HEK293T (cell line): Measurements from ENCODE around the gene BTBD9.

ENCODE experiments used
- CTCF ChIA-PET: fragments of 350-600 bp; formaldehyde crosslinking; extraction: SDS; loops from one replicate; lab custom pipeline; 2021; ENCODE audit warnings: antibody characterized with exemption, inconsistent platforms; lab: Yijun Ruan, JAX
- POLR2A ChIA-PET: fragments of 350-600 bp; formaldehyde crosslinking; extraction: SDS; loops from one replicate; lab custom pipeline; 2020; ENCODE audit warnings: antibody characterized with exemption, inconsistent platforms; lab: Yijun Ruan, JAX
- DNase-seq: peaks from one replicate; pipeline ENCODE4 v3.0.0; 2012; ENCODE audit warnings: mixed read lengths; ENCODE audit errors: extremely low spot score
- ARNT ChIP-seq: fragments of 450-650 bp; IDR thresholded peaks from 2 replicates; pipeline ENCODE4 v1.6.1; 2017; ENCODE audit warnings: mild to moderate bottlenecking
- BHLHE40 ChIP-seq: fragments of 450-650 bp; IDR thresholded peaks from 2 replicates; pipeline ENCODE4 v1.6.1; 2016; ENCODE audit warnings: mild to moderate bottlenecking, moderate library complexity, borderline replicate concordance
- CTBP1 ChIP-seq: fragments of 450-650 bp; IDR thresholded peaks from 2 replicates; pipeline ENCODE4 v1.6.1; 2016; ENCODE audit warnings: borderline replicate concordance
- ELF4 ChIP-seq: fragments of 450-650 bp; IDR thresholded peaks from 2 replicates; pipeline ENCODE4 v1.6.1; 2017; ENCODE audit warnings: antibody characterized with exemption
- FOXA1 ChIP-seq: fragments of 450-650 bp; IDR thresholded peaks from 2 replicates; pipeline ENCODE4 v1.6.1; 2016; ENCODE audit warnings: mild to moderate bottlenecking
- FOXK2 ChIP-seq: fragments of 450-650 bp; IDR thresholded peaks from 2 replicates; pipeline ENCODE4 v1.6.1; 2016; ENCODE audit warnings: mild to moderate bottlenecking
- FOXM1 ChIP-seq: fragments of 450-650 bp; IDR thresholded peaks from 2 replicates; pipeline ENCODE4 v1.6.1; 2017; ENCODE audit warnings: mild to moderate bottlenecking, borderline replicate concordance
- L3MBTL2 ChIP-seq: fragments of 450-650 bp; conservative IDR thresholded peaks from 2 replicates; pipeline ENCODE4 v1.6.1; 2016; ENCODE audit warnings: mild to moderate bottlenecking
- LEF1 ChIP-seq: fragments of 450-650 bp; IDR thresholded peaks from 2 replicates; pipeline ENCODE4 v1.6.1; 2017; ENCODE audit warnings: mild to moderate bottlenecking, borderline replicate concordance
- NFRKB ChIP-seq: fragments of 450-650 bp; IDR thresholded peaks from 2 replicates; pipeline ENCODE4 v1.6.1; 2016; ENCODE audit warnings: mild to moderate bottlenecking, moderate library complexity
- SP1 ChIP-seq: fragments of 450-650 bp; IDR thresholded peaks from 2 replicates; pipeline ENCODE4 v1.6.1; 2017
- SUZ12 ChIP-seq: fragments of 450-650 bp; IDR thresholded peaks from 2 replicates; pipeline ENCODE4 v1.6.1; 2016; ENCODE audit warnings: mild to moderate bottlenecking
- TARDBP ChIP-seq: fragments of 450-650 bp; IDR thresholded peaks from 2 replicates; pipeline ENCODE4 v1.6.1; 2016
- ZNF384 ChIP-seq: fragments of 450-650 bp; IDR thresholded peaks from 2 replicates; pipeline ENCODE4 v1.6.1; 2016
- TF ChIP-seq, protein P1 (sequence below): fragments of 450-650 bp; IDR thresholded peaks from 2 replicates; pipeline ENCODE4 v1.6.1; 2016

Gene BTBD9

DNA sequence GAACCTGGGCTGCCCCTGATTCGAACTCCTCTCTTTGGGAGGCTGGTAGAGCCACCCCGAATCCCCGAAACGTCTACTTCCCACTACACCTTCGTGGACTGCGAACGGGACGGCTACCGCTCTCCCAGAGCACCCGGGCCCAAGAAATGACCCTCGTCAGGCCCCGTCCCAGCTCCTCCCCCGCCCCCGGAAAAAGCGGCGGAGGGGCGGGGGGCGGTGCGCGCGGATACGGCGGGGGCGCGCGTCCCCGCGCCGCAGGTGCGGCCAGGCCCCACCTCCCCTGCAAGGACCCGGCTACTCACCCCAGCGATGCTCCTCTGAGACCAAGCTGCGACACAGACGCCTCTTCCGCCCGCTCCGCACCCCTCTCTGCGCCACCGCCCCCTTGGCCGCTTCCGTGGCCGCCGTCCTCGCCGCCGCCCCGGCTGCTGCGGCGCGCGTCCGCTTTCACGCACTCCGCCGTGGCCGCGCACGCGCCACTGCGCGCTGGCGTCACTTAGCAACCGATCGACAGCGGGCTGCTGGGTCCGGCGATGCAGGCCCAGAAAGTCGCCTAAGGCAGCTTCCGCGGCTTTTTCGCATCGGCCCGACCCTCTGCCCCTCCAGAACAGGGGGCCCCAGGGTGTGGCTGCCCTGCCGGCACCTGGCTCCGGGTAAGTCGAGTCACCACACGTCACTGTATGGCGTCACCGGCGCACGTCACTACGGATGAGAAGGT is at the start of gene BTBD9:
Gene BTBD9 (minus strand): TSS at position 432 of the 718 bp plus-strand sequence.
- ChIA-PET CTCF (interaction anchor here (0.6 kb wide), 1 partner anchor 935 kb away, joined by 4 read pairs; no protein-coding TSS in a partner anchor), POLR2A (interaction anchor here (0.9 to 1.7 kb wide), 4 partner anchors 13 to 144 kb away, joined by 3 to 6 read pairs (median 4); no protein-coding TSS in a partner anchor)
- TF ChIP-seq SUZ12 (no peak), SP1 (no peak), L3MBTL2 (0 out of 2 replicates have a peak, but pooled peaks have one; percentile 21), ZNF384 (no peak), TARDBP (peak; percentile 88)
- peak; percentile 86 for DNase-seq

DNA sequence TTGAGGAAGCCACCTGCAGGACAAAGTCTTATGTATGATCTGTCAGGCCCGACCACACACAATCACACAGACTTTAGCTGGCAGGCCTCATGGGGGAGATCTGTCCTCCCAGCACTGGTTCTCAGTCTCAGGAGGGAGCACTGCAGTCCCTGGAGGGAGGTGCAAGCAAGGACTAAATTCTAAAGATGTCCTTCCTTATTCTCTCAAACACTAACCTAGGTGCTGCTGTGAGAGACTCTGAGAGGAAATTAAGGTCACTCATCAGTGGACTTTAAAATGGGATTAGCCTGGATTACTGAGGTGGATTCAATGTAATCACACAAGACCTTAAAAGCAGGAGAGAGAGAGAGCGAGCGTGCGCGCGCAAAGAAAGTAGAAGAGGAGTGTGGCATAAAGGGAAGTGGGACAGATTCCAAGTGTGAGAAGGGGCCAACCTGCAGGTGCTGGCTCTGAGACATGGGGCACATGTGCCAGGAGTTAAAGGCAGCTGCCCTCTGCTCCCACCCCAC is 48.9 kb upstream of the BTBD9 start:
- no peak for DNase-seq
- CTCF ChIA-PET = interaction anchor here (0.7 kb wide), 1 partner anchor 399 kb away, joined by 7 read pairs; no protein-coding TSS in a partner anchor
- POLR2A ChIA-PET = interaction anchor here (1.8 kb wide), 1 partner anchor 14 kb away, joined by 7 read pairs; the partner anchor contains the start of gene GLO1
- TF ChIP-seq LEF1 = no peak
- TF ChIP-seq SP1 = no peak
- no peak for TF ChIP-seq ZNF384
- no peak for TF ChIP-seq NFRKB

DNA sequence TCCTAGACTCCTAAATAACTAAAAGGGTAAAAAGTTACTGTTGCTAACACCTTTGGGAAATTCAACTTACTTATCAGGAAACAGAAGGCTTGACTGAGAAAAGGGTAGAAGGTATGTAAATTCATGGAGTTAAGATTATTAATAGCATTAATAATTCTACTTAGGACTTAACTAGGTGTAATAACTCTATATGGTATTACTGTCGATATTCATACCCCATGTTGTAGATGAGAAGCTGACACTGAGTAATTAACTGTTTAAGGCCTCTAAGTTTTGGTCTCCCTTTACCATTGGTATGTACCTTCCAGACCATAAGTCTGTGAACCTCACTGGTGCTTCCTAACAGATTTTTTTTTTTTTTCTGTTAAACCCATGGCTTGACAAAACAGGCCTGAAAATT is 47.8 kb upstream of the BTBD9 start:
- POLR2A ChIA-PET = no interaction called here

DNA sequence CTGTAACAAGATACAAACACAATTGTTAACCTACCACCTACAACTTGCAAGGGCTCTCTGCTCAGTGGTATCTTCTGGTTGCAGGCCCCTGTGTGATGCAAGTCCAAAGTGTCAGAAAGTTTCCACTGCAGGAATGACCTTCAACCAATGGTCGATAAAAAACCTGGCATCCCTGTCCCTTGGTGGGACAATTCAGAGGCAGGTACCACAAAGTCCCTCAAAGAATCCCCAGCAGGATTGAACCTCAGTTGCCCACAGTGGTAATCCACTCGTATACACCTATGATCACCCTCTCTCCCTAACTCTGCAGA is 47.3 kb upstream of the BTBD9 start:
- DNase-seq = no peak
- POLR2A ChIA-PET = no interaction called here
- no peak for TF ChIP-seq SP1
- CTCF ChIA-PET = no interaction called here

More for the DNA sequence above, 47.8 kb upstream of the BTBD9 start:
- TF ChIP-seq L3MBTL2 = no peak
- no peak for TF ChIP-seq FOXA1
- no peak for TF ChIP-seq BHLHE40
- TF ChIP-seq, protein P1, sequence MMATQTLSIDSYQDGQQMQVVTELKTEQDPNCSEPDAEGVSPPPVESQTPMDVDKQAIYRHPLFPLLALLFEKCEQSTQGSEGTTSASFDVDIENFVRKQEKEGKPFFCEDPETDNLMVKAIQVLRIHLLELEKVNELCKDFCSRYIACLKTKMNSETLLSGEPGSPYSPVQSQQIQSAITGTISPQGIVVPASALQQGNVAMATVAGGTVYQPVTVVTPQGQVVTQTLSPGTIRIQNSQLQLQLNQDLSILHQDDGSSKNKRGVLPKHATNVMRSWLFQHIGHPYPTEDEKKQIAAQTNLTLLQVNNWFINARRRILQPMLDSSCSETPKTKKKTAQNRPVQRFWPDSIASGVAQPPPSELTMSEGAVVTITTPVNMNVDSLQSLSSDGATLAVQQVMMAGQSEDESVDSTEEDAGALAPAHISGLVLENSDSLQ = no peak
- no peak for TF ChIP-seq ZNF384
- no peak for TF ChIP-seq SP1
- TF ChIP-seq NFRKB = no peak
- no peak for TF ChIP-seq LEF1
- TF ChIP-seq SUZ12 = no peak
- no peak for TF ChIP-seq FOXM1
- TF ChIP-seq TARDBP = no peak
- CTCF ChIA-PET = interaction anchor here (0.7 kb wide), 1 partner anchor 104 kb away, joined by 3 read pairs; no protein-coding TSS in a partner anchor
- no peak for DNase-seq

DNA sequence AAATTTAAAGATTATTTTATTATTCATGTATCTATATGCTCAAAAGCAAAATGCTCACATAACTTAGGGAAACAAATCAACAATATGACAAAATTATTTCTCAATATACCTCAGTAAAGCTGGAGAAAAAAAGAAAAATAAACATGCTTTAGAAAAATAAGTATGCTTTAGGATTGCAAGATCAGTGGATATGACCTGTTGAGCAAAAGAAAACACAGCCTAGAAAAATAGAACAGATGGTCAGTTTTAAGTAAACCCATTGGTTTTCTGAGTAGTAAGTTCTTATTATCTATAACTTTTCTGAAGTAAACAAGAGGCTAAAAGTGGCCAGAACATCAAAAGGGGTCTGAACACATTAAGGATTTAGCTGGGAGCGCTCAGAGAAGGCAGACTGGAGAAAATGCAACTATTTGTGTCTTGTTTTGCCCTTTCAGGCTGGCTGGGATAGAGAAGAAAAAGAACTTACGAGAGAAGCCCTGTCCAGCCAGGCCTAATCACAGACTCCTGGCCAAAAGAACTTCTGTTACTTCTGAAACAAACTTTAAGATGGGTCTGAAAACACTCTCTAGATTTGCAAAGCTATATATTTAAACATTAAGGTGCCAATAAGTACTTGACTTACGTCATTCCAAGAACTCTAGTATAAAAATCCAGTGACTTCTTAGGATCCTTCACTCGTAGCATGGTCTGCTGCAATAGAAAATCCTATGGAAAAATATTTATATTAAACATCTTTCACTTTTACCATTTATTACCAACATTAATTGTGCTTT is 46.7 kb upstream of the BTBD9 start:
- CTCF ChIA-PET = no interaction called here
- POLR2A ChIA-PET = no interaction called here
- TF ChIP-seq LEF1 = no peak
- TF ChIP-seq, protein P1 = no peak
- TF ChIP-seq ELF4 = no peak
- no peak for TF ChIP-seq FOXM1
- no peak for TF ChIP-seq L3MBTL2
- no peak for TF ChIP-seq NFRKB

DNA sequence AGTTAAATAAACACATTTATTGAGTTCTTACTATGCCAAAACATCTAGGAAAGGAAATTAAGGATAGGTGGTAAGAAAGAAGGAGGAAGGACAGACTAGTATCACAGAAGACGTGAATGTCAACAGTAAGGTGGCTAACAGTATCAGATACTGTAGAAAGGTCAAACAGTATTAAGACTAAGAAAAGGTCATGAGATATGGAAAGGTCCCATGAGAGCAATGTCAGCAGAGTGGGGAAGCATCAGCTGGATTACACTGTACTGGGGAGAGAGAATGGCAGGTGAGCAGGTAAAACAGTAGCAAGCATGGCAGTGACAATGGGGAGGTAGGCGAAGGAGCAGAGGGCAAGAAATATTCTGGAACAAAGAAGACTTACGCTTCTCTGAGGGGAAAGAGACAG is 45.2 kb upstream of the BTBD9 start:
- no peak for TF ChIP-seq CTBP1

More for the DNA sequence above, 46.7 kb upstream of the BTBD9 start:
- DNase-seq = no peak

DNA sequence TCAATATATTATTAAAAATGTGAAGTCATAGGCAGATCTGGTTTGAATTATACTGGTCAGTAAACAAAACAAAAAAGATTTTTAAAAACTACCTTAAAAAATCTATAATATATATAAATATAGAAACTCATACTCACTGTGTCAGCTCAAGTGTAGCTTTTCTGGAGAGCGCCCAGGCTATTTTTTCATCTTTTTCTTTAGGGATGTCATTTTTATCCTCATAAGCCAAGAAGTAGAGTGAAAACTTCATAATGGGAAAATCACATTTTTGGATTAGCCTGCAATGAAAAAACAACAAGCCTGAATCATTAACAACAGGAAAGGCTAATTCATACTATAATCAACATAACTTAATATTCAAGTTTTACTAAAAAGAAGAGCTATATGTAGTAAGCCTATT is 44.5 kb upstream of the BTBD9 start:
- CTCF ChIA-PET = no interaction called here
- POLR2A ChIA-PET = interaction anchor here (0.6 kb wide), 1 partner anchor 96 kb away, joined by 4 read pairs; no protein-coding TSS in a partner anchor
- no peak for DNase-seq
- no peak for TF ChIP-seq ARNT
- TF ChIP-seq ZNF384 = no peak
- TF ChIP-seq ELF4 = no peak
- TF ChIP-seq FOXM1 = no peak
- TF ChIP-seq, protein P1 = no peak
- no peak for TF ChIP-seq LEF1
- no peak for TF ChIP-seq BHLHE40
- TF ChIP-seq TARDBP = no peak
- no peak for TF ChIP-seq L3MBTL2
- TF ChIP-seq FOXK2 = no peak

More for the DNA sequence above, 45.2 kb upstream of the BTBD9 start:
- ChIA-PET CTCF (no interaction called here), POLR2A (interaction anchor here (0.7 kb wide), 1 partner anchor 18 kb away, joined by 4 read pairs; no protein-coding TSS in a partner anchor)
- DNase-seq = no peak
